K562 (cell line): ENCODE data around the gene DKK1. TPM values are rescaled to one million over a fixed set of nuclear protein-coding genes. Genes with fewer than 3 reads are reported as not detected.

ENCODE experiments used
- ATAC-seq: fragments of 200-7000 bp; cut with Tn5 transposase; 3 replicates; pipeline ENCODE4 v1.9.1; 2020; ENCODE audit warnings: moderate library complexity
- BruUV-seq: library from RNA; stranded (reverse); fragments of 400-500 nt; replicated peaks from 2 replicates; lab custom pipeline; 2021; lab: Mats Ljungman, UMichigan
- CTCF ChIA-PET: fragments of 300-600 bp; formaldehyde crosslinking; extraction: SDS; loops from one replicate; lab custom pipeline; 2021; ENCODE audit warnings: low intra/inter-chr PET ratio; lab: Yijun Ruan, JAX
- POLR2A ChIA-PET: fragments of 300-600, 350-650 bp; sonication (Branson Sonifier 250); formaldehyde crosslinking; extraction: SDS; loops from one replicate; lab custom pipeline; 2021; ENCODE audit warnings: antibody characterized with exemption, inconsistent platforms; lab: Yijun Ruan, JAX
- DNase-seq, 4 experiments: peaks; one replicate each; pipeline versions ENCODE4 v3.0.0 to v3.0.0-alpha.2; 2011 to 2018; ENCODE audit warnings: low spot score in 3 of 4, mixed read lengths in 3 of 4; ENCODE audit errors: extremely low read depth in 1 of 4
- FAIRE-seq: peaks from 2 replicates; lab custom pipeline; 2011; peaks lifted over from hg19 to GRCh38; lab: Jason Lieb, UNC
- H2AFZ ChIP-seq: 2 replicates; pipeline ENCODE4 v1.6.0; 2011; ENCODE audit warnings: low read depth, low read length, control low read depth, inconsistent platforms
- H3K27ac ChIP-seq: fragments of 200-600 bp; 3 replicates; pipeline ENCODE4 v1.8.0; 2011; ENCODE audit warnings: low read depth, mild to moderate bottlenecking, control low read depth, inconsistent platforms, low read length, moderate library complexity, mixed read lengths; ENCODE audit errors: extremely low read depth
- H3K27me3 ChIP-seq, 2 experiments: fragments of 300-600 bp in 1 of 2; 2 replicates in 1 of 2; 3 replicates in 1 of 2; pipeline versions ENCODE4 v1.6.0 to v1.8.0; 2011; ENCODE audit warnings: inconsistent platforms in 2 of 2, low read length in 2 of 2, mild to moderate bottlenecking in 1 of 2, mixed read lengths in 1 of 2, moderate library complexity in 1 of 2; ENCODE audit not compliant: control insufficient read depth in 2 of 2, insufficient read depth in 2 of 2
- H3K36me3 ChIP-seq: fragments of 300-600 bp; 3 replicates; pipeline ENCODE4 v1.8.0; 2011; ENCODE audit warnings: mild to moderate bottlenecking, low read length, inconsistent platforms; ENCODE audit not compliant: control insufficient read depth, insufficient read depth
- H3K4me1 ChIP-seq, 2 experiments: fragments of 200-600 bp in 1 of 2; replicated peaks in 1 of 2; 2 replicates in 1 of 2; 3 replicates in 1 of 2; pipeline versions ENCODE4 v1.5.1 to v1.8.0; 2011; ENCODE audit warnings: inconsistent platforms in 2 of 2, low read length in 2 of 2, mild to moderate bottlenecking in 1 of 2, mixed read lengths in 1 of 2, moderate library complexity in 1 of 2; ENCODE audit not compliant: control insufficient read depth in 2 of 2, insufficient read depth in 2 of 2
- H3K4me2 ChIP-seq: 2 replicates; pipeline ENCODE4 v1.6.1; 2011; ENCODE audit warnings: low read length, control low read depth, inconsistent platforms, mixed read lengths; ENCODE audit not compliant: insufficient read depth
- H3K4me3 ChIP-seq: fragments of 200-600 bp; sonication (generic), shearing (Covaris generic); 2 replicates; pipeline ENCODE4 v1.5.1; 2016; ENCODE audit warnings: control low read depth, inconsistent platforms
- H3K79me2 ChIP-seq: fragments of 200-600 bp; 3 replicates; pipeline ENCODE4 v1.8.0; 2011; ENCODE audit warnings: low read length, inconsistent platforms; ENCODE audit not compliant: control insufficient read depth, insufficient read depth
- H3K9ac ChIP-seq, 2 experiments: 2 replicates each; pipeline versions ENCODE4 v1.6.0 to v1.6.1; 2011; ENCODE audit warnings: low read depth in 2 of 2, low read length in 2 of 2, control low read depth in 1 of 2, inconsistent platforms in 1 of 2, mild to moderate bottlenecking in 1 of 2, mixed read lengths in 1 of 2; ENCODE audit not compliant: insufficient read depth in 1 of 2
- H3K9me1 ChIP-seq: one replicate; pipeline ENCODE4 v1.6.0; 2011; ENCODE audit warnings: inconsistent platforms, mild to moderate bottlenecking, low read length, moderate library complexity; ENCODE audit not compliant: control insufficient read depth, insufficient read depth
- H3K9me3 ChIP-seq: replicated peaks from 2 replicates; pipeline ENCODE4 v1.5.1; 2011; ENCODE audit warnings: low read depth, low read length, inconsistent platforms; ENCODE audit not compliant: control insufficient read depth, insufficient read depth
- H4K20me1 ChIP-seq: replicated peaks from 2 replicates; pipeline ENCODE4 v1.6.1; 2011; ENCODE audit warnings: low read length, inconsistent platforms, mixed read lengths; ENCODE audit not compliant: control insufficient read depth, insufficient read depth
- AFF4 ChIP-seq: sonication (generic); formaldehyde crosslinking; IDR thresholded peaks from 2 replicates; pipeline ENCODE4 v1.8.0; 2023; ENCODE audit warnings: mild to moderate bottlenecking, missing genetic modification reagents
- BRF1 ChIP-seq: IDR thresholded peaks from 3 replicates; pipeline ENCODE4 v1.6.1; 2011; ENCODE audit warnings: borderline replicate concordance, mild to moderate bottlenecking; ENCODE audit not compliant: insufficient read length; ENCODE audit errors: extremely low read depth
- DPF2 ChIP-seq: fragments of 450-650 bp; IDR thresholded peaks from 2 replicates; pipeline ENCODE4 v1.6.1; 2016
- NR2C1 ChIP-seq, 2 experiments: fragments of 450-650 bp; IDR thresholded peaks; 2 replicates each; pipeline ENCODE4 v1.6.1; 2017; ENCODE audit warnings: mild to moderate bottlenecking in 2 of 2, antibody characterized with exemption in 1 of 2, inconsistent platforms in 1 of 2, missing compliant biosample characterization in 1 of 2, missing genetic modification characterization in 1 of 2
- TEAD4 ChIP-seq, 2 experiments: sonication (generic) in 1 of 2; formaldehyde crosslinking in 1 of 2; IDR thresholded peaks; 2 replicates each; pipeline versions ENCODE4 v1.6.1 to v1.8.0; 2012 to 2022; ENCODE audit warnings: borderline replicate concordance in 1 of 2, inconsistent platforms in 1 of 2, low read length in 1 of 2, mild to moderate bottlenecking in 1 of 2, missing genetic modification reagents in 1 of 2
- YBX1 ChIP-seq: fragments of 450-650 bp; IDR thresholded peaks from 2 replicates; pipeline ENCODE4 v1.7.1; 2016; ENCODE audit warnings: mild to moderate bottlenecking
- ZNF165 ChIP-seq: fragments of 250-450 bp; sonication (Bioruptor Pico); IDR thresholded peaks from 2 replicates; pipeline ENCODE4 v1.4.0; 2020; ENCODE audit warnings: borderline replicate concordance
- WGBS: fragments of 100-300 bp; shearing (Covaris generic); methylation state at CpG from one replicate; pipeline ENCODE4 v1.1.6; 2016; ENCODE audit warnings: low coverage, mixed read lengths; ENCODE audit not compliant: insufficient coverage; ENCODE audit errors: missing lambda C conversion rate; 5-methylcytosine and 5-hydroxymethylcytosine counted together
- in situ Hi-C: fragments of 300-500 bp; cut with MboI; formaldehyde crosslinking; loops from 4 replicates; pipeline ENCODE4 v1.15.0; 2018; ENCODE audit warnings: inconsistent platforms, mixed read lengths
- intact Hi-C: fragments of 100-400 bp; cut with micrococcal nuclease; formaldehyde crosslinking; loops from 2 replicates; pipeline ENCODE4 v1.14.2; 2022
- polyA plus RNA-seq, 8 experiments: library from polyadenylated mRNA; depleted of rRNA in 4 of 8; stranded (reverse) in 5 of 8; unstranded in 3 of 8; fragments of >200 nt; fragmentation: Nextera tagmentation in 2 of 8; fragmentation: Illumina TruSeq in 1 of 8; extraction: Ambion mirVana in 2 of 8; extraction: Trizol in 1 of 8; gene quantifications; 2 replicates each; pipeline versions ENCODE4 v1.2.1 to v1.2.3, GENCODE V29; 2011 to 2014; ENCODE audit warnings: inconsistent platforms in 1 of 8, missing spikeins in 1 of 8
- total RNA-seq, 7 experiments: library from RNA; depleted of rRNA in 6 of 7; stranded (reverse); fragments of >200 nt in 6 of 7; fragmentation: Illumina TruSeq in 2 of 7; extraction: Trizol in 2 of 7; gene quantifications; 2 replicates each; pipeline versions ENCODE4 v1.2.1 to v1.2.3, GENCODE V29; 2011 to 2021; ENCODE audit warnings: low replicate concordance in 1 of 7
- TF ChIP-seq, protein P1 (sequence below): sonication (generic); formaldehyde crosslinking; IDR thresholded peaks from 2 replicates; pipeline ENCODE4 v1.8.0; 2022; ENCODE audit warnings: missing genetic modification reagents, mild to moderate bottlenecking, moderate library complexity, borderline replicate concordance

DKK1 gene
- total and polyA plus RNA-seq, 9 of the 15 experiments (the other 6 are each of a cell fraction or from before 2014, with no cell fraction given) = 0.13 TPM; not detected in 8

DNA sequence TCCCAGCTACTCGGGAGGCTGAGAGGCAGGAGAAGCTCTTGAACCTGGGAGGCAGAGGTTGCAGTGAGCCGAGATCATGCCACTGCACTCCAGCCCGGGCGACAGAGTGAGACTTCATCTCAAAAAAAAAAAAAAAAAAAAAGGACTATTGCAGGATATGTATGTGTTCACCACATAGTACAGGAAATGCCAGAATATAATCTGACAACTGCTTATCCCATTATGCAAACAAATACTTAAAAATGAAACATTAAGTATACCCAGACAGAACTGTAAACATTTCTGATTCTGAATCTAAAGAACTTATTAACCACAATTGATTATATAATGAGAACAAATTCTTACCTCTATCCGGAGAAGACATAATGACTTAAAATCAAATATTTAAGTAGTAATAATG lies 18.7 kb downstream of the DKK1 start:
- DNase-seq (no peak), FAIRE-seq (no peak), ATAC-seq (no peak)
- WGBS = 0% methylated on average over 3 of the region's 5 CpGs
- ChIA-PET CTCF (no interaction called here), POLR2A (no interaction called here)
- Histone ChIP-seq H3K27ac (no peak overlapping the region), H3K9me3 (no peaks in the 10 kb centered on the region), H2AFZ (no peak overlapping the region), H3K4me3 (no peak overlapping the region), H3K4me1 (no peaks in the 10 kb centered on the region), H3K79me2 (no peaks in the 10 kb centered on the region), H4K20me1 (no peaks in the 10 kb centered on the region), H3K36me3 (no peaks in the 10 kb centered on the region), H3K4me2 (no peak overlapping the region), H3K9me1 (no peaks in the 10 kb centered on the region), H3K27me3 (no peaks in the 10 kb centered on the region), H3K9ac (no peak overlapping the region)
- no peak for TF ChIP-seq TEAD4 (IDR thresholded peaks at IDR 0.05; ENCODE audit: low read length)
- TF ChIP-seq TEAD4 (CRISPR knock-in tag; IDR thresholded peaks at IDR 0.05; ENCODE audit: borderline replicate concordance) = no peak
- TF ChIP-seq ZNF165 (CRISPR knock-in tag) = no peak
- TF ChIP-seq AFF4 = no peak
- no peak for TF ChIP-seq NR2C1 (IDR thresholded peaks at IDR 0.05)
- no peak for TF ChIP-seq NR2C1 (tag; IDR thresholded peaks at IDR 0.05)
- no peak for TF ChIP-seq DPF2
- TF ChIP-seq, protein P1, sequence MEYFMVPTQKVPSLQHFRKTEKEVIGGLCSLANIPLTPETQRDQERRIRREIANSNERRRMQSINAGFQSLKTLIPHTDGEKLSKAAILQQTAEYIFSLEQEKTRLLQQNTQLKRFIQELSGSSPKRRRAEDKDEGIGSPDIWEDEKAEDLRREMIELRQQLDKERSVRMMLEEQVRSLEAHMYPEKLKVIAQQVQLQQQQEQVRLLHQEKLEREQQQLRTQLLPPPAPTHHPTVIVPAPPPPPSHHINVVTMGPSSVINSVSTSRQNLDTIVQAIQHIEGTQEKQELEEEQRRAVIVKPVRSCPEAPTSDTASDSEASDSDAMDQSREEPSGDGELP (CRISPR knock-in tag) = no peak
- no peak for TF ChIP-seq BRF1
- no peak for TF ChIP-seq YBX1
- in situ Hi-C loops = no loop called here
- intact Hi-C loops = no loop called here
- BruUV-seq = no TSS peak
